Placental epithelial cell (primary cell): ENCODE data around the gene RASL11A. TPM values are rescaled to one million over a fixed set of nuclear protein-coding genes. Genes with fewer than 3 reads are reported as not detected.

Experiments
- small RNA-seq: library from RNA; depleted of rRNA; stranded (forward); fragments of <200 nt; gene quantifications from one replicate; pipeline ENCODE3, GENCODE V24; 2012
- total RNA-seq: library from RNA; depleted of rRNA; stranded (reverse); fragments of >200 nt; gene quantifications from 2 replicates; pipeline ENCODE4 v1.2.3, GENCODE V29; 2012

Gene RASL11A
- 1.7 and 2.7 TPM in 2 replicates for total RNA-seq

DNA sequence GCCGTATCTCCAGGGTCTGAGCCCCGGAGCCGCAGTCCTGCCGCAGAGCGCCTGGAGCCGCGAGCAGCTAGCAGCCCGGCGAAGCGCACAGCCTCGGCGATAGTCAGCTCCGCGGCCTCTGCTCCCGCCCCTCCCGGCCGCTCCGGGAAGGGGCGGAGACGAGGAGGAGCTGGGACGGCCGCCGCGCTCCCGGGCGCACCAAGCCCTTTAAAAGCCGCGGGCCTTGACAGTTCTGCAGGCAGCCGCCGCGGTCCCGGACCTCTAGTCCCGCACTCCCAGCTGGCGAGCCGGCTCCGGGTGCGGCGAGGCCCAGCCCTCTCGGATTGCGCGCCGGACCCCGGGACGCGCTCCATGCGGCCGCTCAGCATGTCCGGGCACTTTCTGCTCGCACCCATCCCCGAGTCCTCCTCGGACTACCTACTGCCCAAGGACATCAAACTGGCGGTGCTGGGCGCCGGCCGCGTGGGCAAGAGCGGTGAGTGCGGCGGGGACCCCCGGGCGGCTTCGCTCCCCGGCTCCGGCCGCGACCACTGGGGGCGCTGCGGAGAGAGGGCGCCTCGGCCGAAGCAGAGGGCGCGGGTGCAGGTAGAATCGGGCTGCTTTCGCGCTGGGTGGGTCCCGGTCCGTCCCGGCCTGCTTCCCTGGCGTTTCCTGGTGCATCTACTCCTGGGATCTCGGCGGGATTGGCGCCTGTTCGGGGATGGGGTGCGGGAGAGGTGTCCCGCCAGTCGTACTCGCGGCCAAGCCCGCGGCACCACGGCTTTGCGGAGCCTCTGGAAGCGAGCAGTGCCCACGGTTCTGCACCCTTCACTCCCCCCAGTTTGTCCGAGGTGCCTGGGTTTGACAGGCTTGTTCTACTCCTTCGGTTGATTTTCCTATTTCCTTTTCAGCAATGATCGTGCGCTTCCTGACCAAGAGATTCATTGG lies at the start of gene RASL11A:
RASL11A (plus strand) TSS at position 237 of the 927 bp plus-strand sequence; CDS start at position 352, 115 bp downstream.

DNA sequence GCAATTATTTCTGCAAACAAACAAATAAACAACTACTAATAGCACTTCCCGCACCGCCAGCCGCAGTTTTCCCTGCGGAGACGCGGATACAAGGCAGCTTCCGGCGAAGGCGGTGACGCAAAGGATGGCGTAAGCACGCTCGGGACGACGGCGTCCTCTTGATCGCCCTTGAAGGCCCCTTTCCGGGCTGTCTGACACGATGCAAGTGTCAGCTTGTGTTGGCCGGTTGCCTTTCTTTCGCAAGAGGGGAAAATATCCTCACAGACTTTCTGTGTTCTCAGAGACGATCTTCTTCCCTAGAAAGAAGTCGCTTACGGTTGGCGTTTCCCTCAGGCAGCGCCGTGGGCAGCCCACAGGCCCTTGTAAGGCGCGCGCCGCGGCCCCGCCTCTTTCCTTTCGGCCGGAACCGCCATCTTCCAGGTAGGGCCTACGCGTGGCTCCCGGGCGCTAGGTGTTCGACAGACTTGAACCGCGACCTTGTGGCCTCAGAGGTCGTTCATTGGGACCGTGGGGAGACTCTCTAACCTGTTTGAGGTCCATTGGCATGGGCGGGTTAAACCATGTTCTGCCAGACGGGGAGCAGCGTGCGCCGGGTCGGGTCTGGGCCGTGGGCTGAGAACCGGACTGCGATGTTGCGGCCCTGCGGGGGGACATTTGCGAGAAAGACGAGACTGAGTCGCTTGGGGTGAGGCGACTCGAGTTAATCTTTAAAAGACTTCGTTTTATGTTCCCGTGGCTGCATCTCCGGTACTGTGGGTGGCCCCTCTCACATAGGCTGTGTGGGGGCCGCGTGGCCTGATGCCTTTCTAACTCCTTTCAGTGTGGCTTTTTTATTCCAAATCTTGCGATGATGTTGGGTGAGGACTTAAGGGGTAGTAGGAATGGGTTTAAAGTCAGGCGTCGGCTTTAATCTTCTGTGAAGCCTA lies 19.2 kb upstream of the RASL11A start, which contains the start of gene RPL21:
RPL21 (plus strand) TSS at position 393 of the 926 bp plus-strand sequence. CDS start 2,219 bp downstream, outside the sequence.

Small RNAs within 50 kb of the gene (small RNA-seq; reads per million reads assigned to genes)
- not detected for gene SNORA27
- gene SNORD102, result not detected

Other genes starting within 250 kb of the RASL11A start
- gene USP12, start 99.0 kb upstream of the RASL11A start, total RNA-seq, result 24.7 and 34.7 TPM in 2 replicates
- 700 and 707 TPM in 2 replicates for gene RPL21, start 19.3 kb upstream of the RASL11A start, total RNA-seq
- gene GTF3A, start 153.8 kb downstream of the RASL11A start, total RNA-seq, result 42.4 and 115 TPM in 2 replicates
- gene MTIF3, start 179.7 kb downstream of the RASL11A start, total RNA-seq, result 39.4 and 60.1 TPM in 2 replicates